Endothelial cell of umbilical vein (primary cell): Measurements from ENCODE around the gene ATXN10. TPM values are rescaled to one million over a fixed set of nuclear protein-coding genes. Genes with fewer than 3 reads are reported as not detected.

Experiments
- BruUV-seq: library from RNA; stranded (reverse); fragments of 400-500 nt; replicated peaks from 2 replicates; lab custom pipeline; 2021; lab: Mats Ljungman, UMichigan
- CTCF ChIA-PET: fragments of 300-600, 350-600 bp; sonication (Branson Sonifier 250); formaldehyde crosslinking; loops from one replicate; lab custom pipeline; 2021; ENCODE audit warnings: antibody characterized with exemption, inconsistent platforms; lab: Charles Lee
- POLR2A ChIA-PET: fragments of 300-600, 350-600 bp; sonication (Branson Sonifier 250); formaldehyde crosslinking; loops from one replicate; lab custom pipeline; 2021; ENCODE audit warnings: antibody characterized with exemption, inconsistent platforms; lab: Charles Lee
- DNase-seq: peaks from one replicate; pipeline ENCODE4 v3.0.0-alpha.2; 2011; ENCODE audit warnings: low read depth, low spot score
- FAIRE-seq: peaks from 2 replicates; lab custom pipeline; 2011; peaks lifted over from hg19 to GRCh38; lab: Jason Lieb, UNC
- H2AFZ ChIP-seq: 2 replicates; pipeline ENCODE4 v1.6.0; 2012; ENCODE audit warnings: low read depth, low read length, control low read depth, inconsistent platforms
- H3K27ac ChIP-seq: 2 replicates; pipeline ENCODE4 v1.5.1; 2011; ENCODE audit warnings: low read depth, mild to moderate bottlenecking, control low read depth, low read length, moderate library complexity; ENCODE audit not compliant: insufficient read depth
- H3K27me3 ChIP-seq, 2 experiments: 2 replicates each; pipeline versions ENCODE4 v1.6.0 to v1.6.1; 2011; ENCODE audit warnings: low read length in 2 of 2, mixed read lengths in 1 of 2; ENCODE audit not compliant: control insufficient read depth in 2 of 2, insufficient read depth in 2 of 2
- H3K36me3 ChIP-seq, 2 experiments: 2 replicates in 1 of 2; 3 replicates in 1 of 2; pipeline ENCODE4 v1.5.1; 2011; ENCODE audit warnings: low read length in 2 of 2, mild to moderate bottlenecking in 1 of 2, moderate library complexity in 1 of 2; ENCODE audit not compliant: control insufficient read depth in 2 of 2, insufficient read depth in 2 of 2; ENCODE audit errors: extremely low read depth in 1 of 2
- H3K4me1 ChIP-seq: 3 replicates; pipeline ENCODE4 v1.5.1; 2011; ENCODE audit warnings: mild to moderate bottlenecking, low read length; ENCODE audit not compliant: control insufficient read depth, insufficient read depth; ENCODE audit errors: extremely low read depth
- H3K4me2 ChIP-seq: 2 replicates; pipeline ENCODE4 v1.6.1; 2011; ENCODE audit warnings: low read length, control low read depth, mixed read lengths; ENCODE audit not compliant: insufficient read depth
- H3K4me3 ChIP-seq, 3 experiments: fragments of 200-600 bp in 1 of 3; sonication (generic), shearing (Covaris generic) in 1 of 3; replicated peaks in 1 of 3; 2 replicates each; pipeline ENCODE4 v1.5.1; 2011 to 2016; ENCODE audit warnings: control low read depth in 3 of 3, low read length in 3 of 3, mild to moderate bottlenecking in 2 of 3, inconsistent platforms in 1 of 3, low read depth in 1 of 3, moderate library complexity in 1 of 3; ENCODE audit not compliant: insufficient read depth in 1 of 3
- H3K79me2 ChIP-seq: 2 replicates; pipeline ENCODE4 v1.6.0; 2012; ENCODE audit warnings: low read length, inconsistent platforms; ENCODE audit not compliant: control insufficient read depth, insufficient read depth
- H3K9ac ChIP-seq: replicated peaks from 2 replicates; pipeline ENCODE3; 2011; ENCODE audit warnings: low read length, control low read depth; ENCODE audit not compliant: insufficient read depth; ENCODE audit errors: extremely low read depth
- H3K9me1 ChIP-seq: replicated peaks from 3 replicates; pipeline ENCODE4 v1.6.0; 2011; ENCODE audit warnings: mild to moderate bottlenecking, low read length; ENCODE audit not compliant: control insufficient read depth, insufficient read depth; ENCODE audit errors: extremely low read depth
- H3K9me3 ChIP-seq: replicated peaks from 2 replicates; pipeline ENCODE4 v1.5.1; 2012; ENCODE audit warnings: low read length, inconsistent platforms; ENCODE audit not compliant: control insufficient read depth, insufficient read depth
- H4K20me1 ChIP-seq: replicated peaks from 2 replicates; pipeline ENCODE3; 2011; ENCODE audit warnings: mild to moderate bottlenecking, low read length; ENCODE audit not compliant: control insufficient read depth, insufficient read depth; ENCODE audit errors: extremely low read depth
- EZH2 ChIP-seq: IDR thresholded peaks from 2 replicates; pipeline ENCODE4 v1.6.1; 2012; ENCODE audit warnings: borderline replicate concordance, low read depth, mild to moderate bottlenecking, moderate library complexity, low read length, inconsistent platforms; ENCODE audit not compliant: severe bottlenecking
- FOS ChIP-seq: IDR thresholded peaks from 2 replicates; pipeline ENCODE4 v1.6.1; 2011; ENCODE audit warnings: mild to moderate bottlenecking, low read length, moderate library complexity, borderline replicate concordance; ENCODE audit not compliant: insufficient read depth
- GATA2 ChIP-seq: IDR thresholded peaks from 2 replicates; pipeline ENCODE4 v1.7.0; 2011; ENCODE audit warnings: low read depth, mild to moderate bottlenecking, moderate library complexity, mixed read lengths, low read length; ENCODE audit not compliant: insufficient read length, insufficient read depth
- JUN ChIP-seq: IDR thresholded peaks from 2 replicates; pipeline ENCODE4 v1.6.1; 2011; ENCODE audit warnings: borderline replicate concordance, low read depth; ENCODE audit not compliant: insufficient read length, insufficient read depth
- MYC ChIP-seq: IDR thresholded peaks from one replicate; pipeline ENCODE4 v1.6.1; 2011; ENCODE audit warnings: mild to moderate bottlenecking, low read depth, low read length
- POLR2A ChIP-seq: IDR thresholded peaks from 2 replicates; pipeline ENCODE4 v1.6.1; 2012; ENCODE audit warnings: low read depth, mild to moderate bottlenecking, control low read depth, low read length
- POLR2AphosphoS5 ChIP-seq: IDR thresholded peaks from 2 replicates; pipeline ENCODE4 v1.6.1; 2012; ENCODE audit warnings: low read depth, mild to moderate bottlenecking, control low read depth, low read length, moderate library complexity; ENCODE audit not compliant: insufficient read depth
- dilution Hi-C: fragments of 300-500 bp; cut with MboI; formaldehyde crosslinking; loops from one replicate; pipeline ENCODE4 v1.15.0; 2019; ENCODE audit warnings: low sequenced_read_pairs; ENCODE audit not compliant: extremely low pct_ligation_motif_present
- intact Hi-C: fragments of 100-400 bp; cut with micrococcal nuclease; formaldehyde crosslinking; loops from one replicate; pipeline ENCODE4 v1.10.0; 2022
- polyA plus RNA-seq, 4 experiments: library from polyadenylated mRNA; depleted of rRNA in 3 of 4; stranded (reverse) in 3 of 4; unstranded in 1 of 4; fragments of >200 nt; gene quantifications; 2 replicates each; pipeline versions ENCODE4 v1.2.1 to v1.2.3, GENCODE V29; 2011 to 2012; ENCODE audit warnings: missing spikeins in 1 of 4
- total RNA-seq: library from RNA; stranded (reverse); gene quantifications from 2 replicates; pipeline ENCODE4 v1.2.3, GENCODE V29; 2021
- TF ChIP-seq, protein P1 (sequence below): IDR thresholded peaks from 2 replicates; pipeline ENCODE4 v1.6.1; 2011; ENCODE audit not compliant: insufficient read depth, insufficient read length
- TF ChIP-seq, protein P2 (sequence below), 2 donors: IDR thresholded peaks; 1 replicate in 1 of 2; 2 replicates in 1 of 2; pipeline ENCODE4 v1.5.1; 2011; ENCODE audit warnings: low read length in 2 of 2, mild to moderate bottlenecking in 2 of 2, moderate library complexity in 2 of 2, control low read depth in 1 of 2, inconsistent platforms in 1 of 2, low read depth in 1 of 2; ENCODE audit not compliant: insufficient read depth in 1 of 2; ENCODE audit errors: extremely low read depth in 1 of 2

The ATXN10 gene
- total and polyA plus RNA-seq, 2 donors (not counting 3 experiments of a cell fraction or from before 2014, with no cell fraction given) = 73.2 to 91.9 TPM

GRCh38 chr22:45726081-45726480, 54.4 kb downstream of the ATXN10 start:
- Histone ChIP-seq H3K36me3 (peaks cover 0 to 2% of the 10 kb centered on the region in 2 experiments), H3K9me1 (no peaks in the 10 kb centered on the region), H3K4me1 (no peaks in the 10 kb centered on the region), H3K79me2 (peaks cover 51% of the 10 kb centered on the region), H3K9ac (no peak overlapping the region), H3K27me3 (no peaks in the 10 kb centered on the region), H4K20me1 (peaks cover 4% of the 10 kb centered on the region), H2AFZ (no peak overlapping the region), H3K4me3 (no peak overlapping the region), H3K4me2 (no peak overlapping the region), H3K27ac (no peak overlapping the region), H3K9me3 (no peaks in the 10 kb centered on the region)
- TF ChIP-seq, protein P1, sequence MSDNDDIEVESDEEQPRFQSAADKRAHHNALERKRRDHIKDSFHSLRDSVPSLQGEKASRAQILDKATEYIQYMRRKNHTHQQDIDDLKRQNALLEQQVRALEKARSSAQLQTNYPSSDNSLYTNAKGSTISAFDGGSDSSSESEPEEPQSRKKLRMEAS = no peak
- TF ChIP-seq JUN = no peak
- TF ChIP-seq FOS = no peak
- no peak for TF ChIP-seq GATA2
- TF ChIP-seq EZH2 = no peak
- TF ChIP-seq POLR2AphosphoS5 = no peak
- TF ChIP-seq, protein P2, sequence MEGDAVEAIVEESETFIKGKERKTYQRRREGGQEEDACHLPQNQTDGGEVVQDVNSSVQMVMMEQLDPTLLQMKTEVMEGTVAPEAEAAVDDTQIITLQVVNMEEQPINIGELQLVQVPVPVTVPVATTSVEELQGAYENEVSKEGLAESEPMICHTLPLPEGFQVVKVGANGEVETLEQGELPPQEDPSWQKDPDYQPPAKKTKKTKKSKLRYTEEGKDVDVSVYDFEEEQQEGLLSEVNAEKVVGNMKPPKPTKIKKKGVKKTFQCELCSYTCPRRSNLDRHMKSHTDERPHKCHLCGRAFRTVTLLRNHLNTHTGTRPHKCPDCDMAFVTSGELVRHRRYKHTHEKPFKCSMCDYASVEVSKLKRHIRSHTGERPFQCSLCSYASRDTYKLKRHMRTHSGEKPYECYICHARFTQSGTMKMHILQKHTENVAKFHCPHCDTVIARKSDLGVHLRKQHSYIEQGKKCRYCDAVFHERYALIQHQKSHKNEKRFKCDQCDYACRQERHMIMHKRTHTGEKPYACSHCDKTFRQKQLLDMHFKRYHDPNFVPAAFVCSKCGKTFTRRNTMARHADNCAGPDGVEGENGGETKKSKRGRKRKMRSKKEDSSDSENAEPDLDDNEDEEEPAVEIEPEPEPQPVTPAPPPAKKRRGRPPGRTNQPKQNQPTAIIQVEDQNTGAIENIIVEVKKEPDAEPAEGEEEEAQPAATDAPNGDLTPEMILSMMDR (IDR thresholded peaks at IDR 0.05; ENCODE audit: extremely low read depth in 1 of 2, insufficient read depth in 1 of 2, low read depth in 1 of 2, low read length in 2 of 2) = no peak
- no peak for TF ChIP-seq MYC
- TF ChIP-seq POLR2A = no peak
- FAIRE-seq (no peak), DNase-seq (no peak)
- intact Hi-C loops (no loop called here), dilution Hi-C loops (no loop called here)
- POLR2A ChIA-PET = no interaction called here
- CTCF ChIA-PET = no interaction called here
- no TSS peak for BruUV-seq
